Measurements from ENCODE around the gene EPHA2.
"Not testable (repeated sequence)": the region's sequence is repeated elsewhere in the genome, so short reads cannot be mapped to it uniquely, and the experiment has no call there.

The EPHA2 gene

DNA sequence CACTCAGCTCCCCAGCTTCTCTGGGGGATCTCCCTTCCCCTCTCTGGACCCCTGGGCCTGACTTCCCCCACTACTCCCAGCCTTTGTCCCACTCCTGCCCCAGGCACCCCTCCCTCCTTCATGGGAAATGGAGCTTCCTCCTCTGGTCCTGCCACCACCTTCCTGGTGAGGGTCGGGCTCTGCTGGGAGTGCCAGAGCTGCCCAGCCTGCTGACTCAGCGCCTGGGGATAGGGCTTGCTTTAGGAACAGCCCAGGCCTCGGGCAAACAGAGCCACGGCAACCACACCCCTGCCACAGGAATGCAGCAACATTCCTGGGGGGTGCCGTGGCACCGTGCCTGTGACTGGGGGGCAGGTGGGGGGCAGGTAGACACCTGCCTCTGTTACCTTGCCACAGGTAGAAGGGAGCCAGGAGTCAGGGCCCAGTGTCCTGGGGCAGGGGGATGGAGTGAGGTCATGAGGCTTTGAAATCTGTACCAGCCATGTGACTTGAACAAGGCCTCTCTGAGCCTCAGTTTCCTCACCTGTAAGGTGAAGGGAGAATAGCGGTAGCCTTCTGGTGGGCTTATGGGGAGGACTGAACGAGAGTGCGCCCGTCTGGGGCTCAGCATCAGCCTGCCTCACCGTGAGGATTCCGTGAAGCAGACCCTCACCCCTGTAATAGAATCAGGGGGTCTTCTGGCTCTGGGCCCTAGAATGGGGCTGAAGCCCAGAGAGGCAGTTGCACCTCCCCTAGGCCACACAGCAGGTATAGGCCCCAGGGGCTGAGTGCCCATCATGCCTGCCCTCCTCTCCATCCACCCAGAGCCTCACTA is 17.8 kb upstream of the EPHA2 start:
- Histone ChIP-seq H3K4me3 (ENCODE audit: low read length) (no peak overlapping the region), H3K4me1 (ENCODE audit: control insufficient read depth, insufficient read depth, low read length) (peaks cover 35% of the 10 kb centered on the region), H3K36me3 (ENCODE audit: control insufficient read depth, insufficient read depth, low read length, severe bottlenecking) (no peaks in the 10 kb centered on the region), H3K9me3 (ENCODE audit: control insufficient read depth, low read length) (no peaks in the 10 kb centered on the region), H3K27me3 (replicated peaks; ENCODE audit: control insufficient read depth, insufficient read depth, low read length) (no peaks in the 10 kb centered on the region), H3K9ac (ENCODE audit: low read length) (no peak overlapping the region)
- peak; percentile 81 for DNase-seq (ENCODE audit: low read depth)

DNA sequence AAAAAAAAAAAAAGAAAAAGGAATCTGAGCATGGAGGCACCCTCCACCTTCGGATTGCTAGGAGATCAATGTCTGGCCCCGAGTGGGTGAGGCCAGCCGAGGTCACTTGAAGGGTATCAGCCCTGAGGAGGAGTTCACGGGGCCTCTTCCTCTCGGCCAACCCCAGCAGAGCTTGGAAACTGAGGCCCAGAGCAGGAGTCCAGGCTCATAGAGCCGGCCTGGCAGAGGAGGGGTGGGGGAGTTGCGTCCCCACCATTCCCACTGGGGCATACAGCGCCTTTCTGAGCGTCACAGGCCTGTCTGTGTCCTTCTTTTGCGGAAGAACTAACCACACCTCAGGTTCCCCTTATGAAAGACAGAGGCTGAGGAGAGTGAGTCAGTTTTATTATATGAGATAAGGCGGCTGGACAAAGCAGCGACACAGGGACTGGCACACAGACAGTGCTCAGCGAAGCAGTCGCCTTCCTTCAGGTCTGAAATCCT is 17.1 kb upstream of the EPHA2 start:
- no peaks in the 10 kb centered on the region for H3K27me3 ChIP-seq (replicated peaks; ENCODE audit: control insufficient read depth, insufficient read depth, low read length)
- peaks cover 35% of the 10 kb centered on the region for H3K4me1 ChIP-seq (ENCODE audit: control insufficient read depth, insufficient read depth, low read length)
- DNase-seq (ENCODE audit: low read depth) = peak; percentile 53
- no peaks in the 10 kb centered on the region for H3K36me3 ChIP-seq (ENCODE audit: control insufficient read depth, insufficient read depth, low read length, severe bottlenecking)
- no peak overlapping the region for H3K9ac ChIP-seq (ENCODE audit: low read length)
- no peak overlapping the region for H3K4me3 ChIP-seq (ENCODE audit: low read length)
- no peaks in the 10 kb centered on the region for H3K9me3 ChIP-seq (ENCODE audit: control insufficient read depth, low read length)

DNA sequence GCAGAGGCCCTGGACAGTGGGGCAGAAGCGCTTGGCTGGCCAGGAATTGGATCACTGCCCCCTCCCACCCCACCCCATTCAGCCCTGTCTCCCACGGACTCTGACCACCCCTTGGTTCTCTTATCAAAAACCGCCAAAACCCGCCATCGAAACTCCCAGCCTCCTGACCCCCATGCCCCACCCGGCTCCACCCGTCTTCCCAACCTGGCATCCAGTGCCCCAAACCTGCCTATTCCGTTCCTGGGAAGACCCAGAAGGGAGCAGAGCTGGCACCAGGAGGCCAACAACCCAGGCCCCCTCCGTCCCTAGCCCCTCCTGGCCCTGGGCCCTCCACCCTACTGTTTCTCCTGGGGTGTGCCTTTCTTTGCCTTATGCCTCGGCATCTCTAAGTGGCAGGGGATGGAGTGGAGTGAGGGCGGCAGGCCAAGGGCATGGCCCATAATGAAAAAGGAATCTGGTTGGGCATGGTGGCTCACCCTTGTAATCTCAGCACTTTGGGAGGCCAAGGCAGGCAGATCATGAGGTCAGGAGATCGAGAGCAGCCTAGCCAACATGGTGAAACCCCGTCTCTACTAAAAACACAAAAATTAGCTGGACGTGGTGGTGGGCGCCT is 16.5 kb upstream of the EPHA2 start:
- Histone ChIP-seq H3K4me1 (ENCODE audit: control insufficient read depth, insufficient read depth, low read length) (peaks cover 35% of the 10 kb centered on the region), H3K9ac (ENCODE audit: low read length) (no peak overlapping the region), H3K9me3 (ENCODE audit: control insufficient read depth, low read length) (no peaks in the 10 kb centered on the region), H3K36me3 (ENCODE audit: control insufficient read depth, insufficient read depth, low read length, severe bottlenecking) (no peaks in the 10 kb centered on the region), H3K4me3 (ENCODE audit: low read length) (no peak overlapping the region), H3K27me3 (replicated peaks; ENCODE audit: control insufficient read depth, insufficient read depth, low read length) (no peaks in the 10 kb centered on the region)
- no peak for DNase-seq (ENCODE audit: low read depth)

DNA sequence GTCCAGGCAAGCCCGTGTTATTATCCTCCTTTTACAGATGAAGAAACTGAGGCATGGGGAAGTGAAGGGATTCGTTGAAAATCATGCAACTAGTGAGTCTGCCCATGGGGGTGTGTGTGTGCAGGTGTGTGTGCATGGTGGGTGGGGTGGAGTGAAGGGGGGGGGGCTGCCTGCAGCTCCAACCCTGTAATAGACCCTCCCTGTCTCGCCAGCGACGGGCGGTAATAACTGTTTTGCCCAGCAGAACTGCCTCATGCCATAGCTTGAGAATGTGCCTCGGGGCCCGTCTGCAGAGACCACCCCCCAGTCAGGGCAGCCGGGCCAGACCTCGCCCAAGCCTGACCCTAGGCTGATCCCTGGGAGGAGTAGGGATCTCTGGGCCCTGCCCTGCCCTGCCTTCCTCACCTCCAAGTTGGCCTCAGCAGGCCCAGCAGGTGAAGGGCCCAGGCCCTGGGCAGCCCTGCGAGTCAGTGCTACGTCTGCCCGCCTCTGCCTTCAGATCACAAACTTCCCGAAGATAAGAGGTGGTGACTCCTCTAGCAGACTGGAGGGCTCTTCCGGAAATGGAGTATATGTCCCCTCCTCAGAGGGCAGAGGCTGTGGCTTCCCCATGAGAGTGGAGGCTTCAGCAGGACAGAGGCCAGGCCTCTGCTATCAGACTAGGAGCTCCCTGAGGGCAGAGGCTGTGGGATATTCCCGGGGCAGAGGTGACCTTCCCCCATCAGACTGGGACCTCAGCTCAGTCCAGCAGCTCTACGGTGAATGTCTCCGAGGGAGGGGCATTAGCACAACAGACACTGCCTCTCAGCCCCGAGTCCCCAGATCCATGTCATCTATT is 15.7 kb upstream of the EPHA2 start:
- Histone ChIP-seq H3K4me3 (ENCODE audit: low read length) (no peak overlapping the region), H3K9ac (ENCODE audit: low read length) (no peak overlapping the region), H3K36me3 (ENCODE audit: control insufficient read depth, insufficient read depth, low read length, severe bottlenecking) (no peaks in the 10 kb centered on the region), H3K4me1 (ENCODE audit: control insufficient read depth, insufficient read depth, low read length) (peaks cover 33% of the 10 kb centered on the region), H3K27me3 (replicated peaks; ENCODE audit: control insufficient read depth, insufficient read depth, low read length) (no peaks in the 10 kb centered on the region), H3K9me3 (ENCODE audit: control insufficient read depth, low read length) (no peaks in the 10 kb centered on the region)
- DNase-seq (ENCODE audit: low read depth) = no peak

DNA sequence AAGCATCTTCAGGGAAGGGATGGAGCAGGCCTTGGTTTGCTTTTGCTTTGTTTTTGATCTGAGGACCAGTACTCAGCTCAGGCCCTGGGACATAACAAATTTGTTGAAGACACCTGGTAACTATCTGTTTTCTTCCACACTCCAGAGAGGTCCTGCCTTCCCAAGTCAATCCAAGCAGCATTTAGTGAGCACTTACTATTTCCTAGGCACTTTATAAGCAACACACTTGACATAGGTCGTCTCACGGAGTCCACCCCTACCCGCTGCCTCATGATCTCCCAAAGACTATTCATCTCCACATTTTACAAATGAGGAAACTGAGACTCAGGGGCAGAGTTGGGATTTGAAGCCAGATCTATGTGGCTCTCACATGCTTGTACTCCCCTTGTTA is 14.4 kb upstream of the EPHA2 start:
- no peaks in the 10 kb centered on the region for H3K27me3 ChIP-seq (replicated peaks; ENCODE audit: control insufficient read depth, insufficient read depth, low read length)
- H3K4me1 ChIP-seq (ENCODE audit: control insufficient read depth, insufficient read depth, low read length) = peaks cover 21% of the 10 kb centered on the region
- H3K4me3 ChIP-seq (ENCODE audit: low read length) = no peak overlapping the region
- H3K9me3 ChIP-seq (ENCODE audit: control insufficient read depth, low read length) = no peaks in the 10 kb centered on the region
- no peak for DNase-seq (ENCODE audit: low read depth)
- H3K36me3 ChIP-seq (ENCODE audit: control insufficient read depth, insufficient read depth, low read length, severe bottlenecking) = no peaks in the 10 kb centered on the region
- H3K9ac ChIP-seq (ENCODE audit: low read length) = no peak overlapping the region

DNA sequence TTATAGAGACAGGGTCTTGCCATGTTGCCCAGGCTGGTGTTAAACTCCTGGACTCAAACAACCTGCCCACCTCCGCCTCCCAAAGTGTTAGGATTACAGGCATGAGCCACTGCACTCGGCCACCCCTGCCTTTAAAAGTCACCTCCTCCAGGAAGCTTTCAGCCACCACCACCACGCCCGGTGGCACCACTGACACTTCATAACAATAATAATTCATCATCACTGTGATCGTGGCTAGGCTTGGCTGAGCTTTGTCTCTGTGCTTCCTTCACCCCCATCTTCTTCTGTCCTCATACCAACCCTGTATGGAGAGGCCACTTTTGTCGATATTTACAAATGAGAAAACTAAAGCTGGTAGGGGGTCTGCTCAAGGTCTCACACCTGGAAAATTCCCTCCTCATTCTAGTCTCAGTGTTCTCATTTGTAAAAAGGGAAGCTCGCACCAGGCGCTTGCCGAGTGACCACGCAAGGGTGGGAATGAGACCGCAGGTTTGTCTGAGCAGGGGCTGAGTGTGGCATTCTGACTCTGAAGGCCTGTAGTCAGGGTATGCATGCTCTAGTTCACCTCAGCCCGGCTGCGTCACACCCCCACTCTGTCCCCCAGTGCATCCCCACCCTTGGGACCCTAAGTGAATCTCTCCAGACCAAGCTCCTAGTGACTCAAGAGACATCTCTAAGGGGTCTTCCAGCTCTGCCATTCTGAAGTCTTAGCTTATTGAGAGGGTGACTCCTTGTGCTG is 12.9 kb upstream of the EPHA2 start:
- Histone ChIP-seq H3K36me3 (ENCODE audit: control insufficient read depth, insufficient read depth, low read length, severe bottlenecking) (no peaks in the 10 kb centered on the region), H3K27me3 (replicated peaks; ENCODE audit: control insufficient read depth, insufficient read depth, low read length) (no peaks in the 10 kb centered on the region), H3K9ac (ENCODE audit: low read length) (no peak overlapping the region), H3K4me1 (ENCODE audit: control insufficient read depth, insufficient read depth, low read length) (peaks cover 16% of the 10 kb centered on the region), H3K4me3 (ENCODE audit: low read length) (no peak overlapping the region), H3K9me3 (ENCODE audit: control insufficient read depth, low read length) (no peaks in the 10 kb centered on the region)
- DNase-seq (ENCODE audit: low read depth) = no peak

DNA sequence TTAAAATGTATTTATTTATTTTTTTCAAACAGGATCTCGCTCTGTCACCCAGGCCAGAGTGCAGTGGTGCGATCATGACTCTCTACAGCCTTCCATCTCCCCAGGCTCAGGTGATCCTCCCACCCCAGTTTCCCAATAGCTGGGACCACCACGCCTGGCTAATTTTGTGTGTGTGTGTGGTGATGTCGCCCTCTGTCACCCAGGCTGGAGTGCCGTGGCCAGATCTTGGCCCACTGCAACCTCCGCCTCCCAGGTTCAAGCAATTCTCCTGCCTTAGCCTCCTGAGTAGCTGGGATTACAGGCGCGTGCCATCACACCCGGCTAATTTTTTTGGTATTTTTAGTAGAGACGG is 12.3 kb upstream of the EPHA2 start:
- not testable (repeated sequence) for H3K36me3 ChIP-seq (ENCODE audit: control insufficient read depth, insufficient read depth, low read length, severe bottlenecking); H3K4me1 ChIP-seq (ENCODE audit: control insufficient read depth, insufficient read depth, low read length); H3K4me3 ChIP-seq (ENCODE audit: low read length); H3K27me3 ChIP-seq (replicated peaks; ENCODE audit: control insufficient read depth, insufficient read depth, low read length); H3K9me3 ChIP-seq (ENCODE audit: control insufficient read depth, low read length); DNase-seq (ENCODE audit: low read depth); H3K9ac ChIP-seq (ENCODE audit: low read length)

DNA sequence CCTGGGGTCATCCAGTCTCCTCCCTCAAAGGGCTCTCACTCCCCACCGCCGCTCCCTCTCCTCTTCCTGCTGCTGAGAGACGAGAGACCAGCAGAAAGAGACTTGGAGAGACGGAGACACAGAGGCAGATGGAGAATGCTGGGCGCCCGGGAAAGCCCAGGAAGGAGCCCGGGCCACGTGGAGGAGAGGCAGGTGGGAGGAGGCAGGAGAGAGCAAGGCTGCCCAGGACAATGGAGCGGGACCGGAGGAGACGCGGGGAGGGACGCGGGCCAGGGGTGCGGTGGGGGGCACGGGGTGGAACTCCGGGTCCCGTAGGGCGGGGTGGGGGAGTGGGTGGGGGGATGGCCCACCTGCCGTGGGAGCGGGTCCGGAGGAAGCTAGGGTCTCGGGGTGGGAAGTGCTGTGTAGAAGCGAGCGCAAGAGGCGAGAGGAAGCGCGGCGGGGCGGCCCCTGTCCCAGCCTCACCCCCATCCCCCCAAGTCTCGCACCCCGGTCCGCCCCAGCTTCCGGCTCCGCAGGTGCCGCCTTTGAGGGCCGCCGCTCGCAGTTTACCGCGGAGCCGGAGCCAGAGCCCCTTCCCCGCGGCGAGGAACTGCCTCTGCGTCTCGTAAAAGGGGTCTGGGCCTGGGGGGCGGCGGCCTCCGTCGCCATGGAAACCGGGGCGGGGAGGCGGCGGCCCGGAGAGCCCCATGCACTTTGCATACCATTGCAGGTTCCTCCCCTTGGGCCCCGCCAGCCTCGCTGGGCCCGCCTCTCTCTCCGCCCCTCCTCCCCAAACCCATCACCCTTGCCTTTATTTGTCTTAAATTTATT is 11.7 kb upstream of the EPHA2 start:
- no peak overlapping the region for H3K4me3 ChIP-seq (ENCODE audit: low read length)
- no peak overlapping the region for H3K9ac ChIP-seq (ENCODE audit: low read length)
- H3K9me3 ChIP-seq (ENCODE audit: control insufficient read depth, low read length) = no peaks in the 10 kb centered on the region
- peaks cover 7% of the 10 kb centered on the region for H3K4me1 ChIP-seq (ENCODE audit: control insufficient read depth, insufficient read depth, low read length)
- DNase-seq (ENCODE audit: low read depth) = peak; percentile 49
- no peaks in the 10 kb centered on the region for H3K27me3 ChIP-seq (replicated peaks; ENCODE audit: control insufficient read depth, insufficient read depth, low read length)
- no peaks in the 10 kb centered on the region for H3K36me3 ChIP-seq (ENCODE audit: control insufficient read depth, insufficient read depth, low read length, severe bottlenecking)

DNA sequence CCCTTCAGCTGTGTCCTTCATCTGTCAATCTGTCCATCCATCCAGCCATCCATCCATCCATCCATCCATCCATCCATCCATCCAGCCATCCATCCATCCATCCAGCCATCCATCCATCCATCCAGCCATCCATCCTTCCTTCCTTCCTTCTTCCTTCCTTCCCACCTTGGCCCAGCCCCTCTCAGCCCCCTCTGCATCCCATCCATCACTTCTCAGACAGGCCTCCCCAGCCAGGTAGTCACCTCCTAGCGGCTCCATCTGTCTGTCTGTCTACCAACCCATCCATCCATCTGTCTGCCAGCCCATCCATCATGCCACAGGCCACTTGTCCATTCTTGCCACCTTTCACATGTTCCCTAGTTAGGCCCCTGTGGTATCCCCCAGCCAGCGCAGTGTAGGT is 10.2 kb upstream of the EPHA2 start:
- H3K9ac ChIP-seq (ENCODE audit: low read length) = no peak overlapping the region
- no peak overlapping the region for H3K4me3 ChIP-seq (ENCODE audit: low read length)
- no peaks in the 10 kb centered on the region for H3K27me3 ChIP-seq (replicated peaks; ENCODE audit: control insufficient read depth, insufficient read depth, low read length)
- no peak for DNase-seq (ENCODE audit: low read depth)
- peaks cover 7% of the 10 kb centered on the region for H3K4me1 ChIP-seq (ENCODE audit: control insufficient read depth, insufficient read depth, low read length)
- H3K9me3 ChIP-seq (ENCODE audit: control insufficient read depth, low read length) = no peaks in the 10 kb centered on the region
- no peaks in the 10 kb centered on the region for H3K36me3 ChIP-seq (ENCODE audit: control insufficient read depth, insufficient read depth, low read length, severe bottlenecking)

DNA sequence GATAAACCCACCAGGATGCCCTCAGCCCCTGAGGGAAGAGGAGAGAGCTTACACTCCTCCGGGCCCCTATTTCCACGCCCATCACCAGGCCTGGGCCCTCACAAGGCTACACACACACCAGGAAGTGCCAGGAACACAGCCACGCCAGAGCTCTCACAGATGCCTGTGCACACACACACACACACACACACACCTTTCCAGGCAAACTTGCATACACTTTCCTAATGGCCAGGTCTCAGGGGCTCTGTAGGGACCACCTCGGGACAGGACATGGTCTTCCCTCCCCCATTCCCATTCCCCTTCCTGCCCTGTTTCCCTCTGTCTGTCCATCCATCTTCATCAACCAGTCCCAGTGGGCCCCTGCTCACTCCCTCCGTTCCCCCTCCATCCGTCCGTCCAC is 9.7 kb upstream of the EPHA2 start:
- Histone ChIP-seq H3K36me3 (ENCODE audit: control insufficient read depth, insufficient read depth, low read length, severe bottlenecking) (no peaks in the 10 kb centered on the region), H3K9ac (ENCODE audit: low read length) (no peak overlapping the region), H3K9me3 (ENCODE audit: control insufficient read depth, low read length) (no peaks in the 10 kb centered on the region), H3K27me3 (replicated peaks; ENCODE audit: control insufficient read depth, insufficient read depth, low read length) (no peaks in the 10 kb centered on the region), H3K4me3 (ENCODE audit: low read length) (no peak overlapping the region), H3K4me1 (ENCODE audit: control insufficient read depth, insufficient read depth, low read length) (peaks cover 7% of the 10 kb centered on the region)
- DNase-seq (ENCODE audit: low read depth) = no peak
